Left renal pelvis (tissue), 4 donors: ENCODE results near the gene EPB42. TPM values are rescaled to one million over a fixed set of nuclear protein-coding genes. Genes with fewer than 3 reads are reported as not detected.
"Not testable (repeated sequence)": the region's sequence is repeated elsewhere in the genome, so short reads cannot be mapped to it uniquely, and the experiment has no call there.

ENCODE experiments used
- DNase-seq, 4 donors: peaks; one replicate each; pipeline ENCODE4 v3.0.0-alpha.2; 2013; ENCODE audit warnings: low read depth in 4 of 4, low spot score in 3 of 4
- polyA plus RNA-seq, 4 donors: library from polyadenylated mRNA; unstranded; fragments of 120-200 nt; gene quantifications; one replicate each; pipeline ENCODE4 v1.2.1, GENCODE V29; 2013; ENCODE audit not compliant: insufficient read length in 4 of 4

The EPB42 gene
- polyA plus RNA-seq, 4 donors: 1.1 to 16.9 (median 1.3) TPM

DNA sequence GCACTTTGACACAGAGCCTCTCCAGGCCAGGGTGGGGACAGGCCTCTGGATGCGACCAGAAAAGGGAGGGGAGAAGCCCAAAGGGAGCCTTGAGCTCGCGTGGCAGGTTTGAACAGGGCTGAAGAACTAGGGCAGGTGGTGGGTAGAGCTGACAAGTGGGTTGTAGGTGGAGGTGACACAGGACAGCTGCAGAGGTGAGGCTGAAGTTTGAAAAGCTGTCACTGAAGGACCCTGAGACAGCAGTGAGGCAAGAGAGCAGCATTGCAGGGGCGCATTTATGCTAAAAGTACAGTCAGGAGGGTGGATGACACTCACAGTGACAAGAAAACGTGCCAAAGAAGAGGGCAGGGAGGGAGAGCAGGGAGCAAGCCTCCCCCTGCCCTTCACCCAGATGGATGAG is 21.8 kb upstream of the EPB42 start:
- no peak for DNase-seq

DNA sequence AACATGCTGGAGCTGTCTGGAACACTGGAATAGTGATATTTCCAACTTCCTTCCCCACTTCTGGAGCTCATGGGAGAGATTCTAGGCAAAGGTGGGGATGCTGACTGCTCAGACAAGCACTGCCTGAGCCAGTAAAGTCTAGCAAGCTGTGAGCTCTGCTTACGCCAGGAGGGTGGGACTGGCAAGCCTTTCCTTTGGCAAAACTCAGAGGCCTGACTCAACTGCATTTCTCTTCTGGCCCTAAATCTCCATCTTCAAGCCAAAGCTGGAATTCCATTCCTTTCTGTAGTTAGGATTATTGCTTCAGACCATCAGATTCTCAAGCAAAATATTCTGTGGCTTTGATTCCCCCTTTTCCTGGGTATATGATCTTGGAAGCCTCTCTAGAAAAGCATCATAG is 20.3 kb upstream of the EPB42 start:
- no peak for DNase-seq

DNA sequence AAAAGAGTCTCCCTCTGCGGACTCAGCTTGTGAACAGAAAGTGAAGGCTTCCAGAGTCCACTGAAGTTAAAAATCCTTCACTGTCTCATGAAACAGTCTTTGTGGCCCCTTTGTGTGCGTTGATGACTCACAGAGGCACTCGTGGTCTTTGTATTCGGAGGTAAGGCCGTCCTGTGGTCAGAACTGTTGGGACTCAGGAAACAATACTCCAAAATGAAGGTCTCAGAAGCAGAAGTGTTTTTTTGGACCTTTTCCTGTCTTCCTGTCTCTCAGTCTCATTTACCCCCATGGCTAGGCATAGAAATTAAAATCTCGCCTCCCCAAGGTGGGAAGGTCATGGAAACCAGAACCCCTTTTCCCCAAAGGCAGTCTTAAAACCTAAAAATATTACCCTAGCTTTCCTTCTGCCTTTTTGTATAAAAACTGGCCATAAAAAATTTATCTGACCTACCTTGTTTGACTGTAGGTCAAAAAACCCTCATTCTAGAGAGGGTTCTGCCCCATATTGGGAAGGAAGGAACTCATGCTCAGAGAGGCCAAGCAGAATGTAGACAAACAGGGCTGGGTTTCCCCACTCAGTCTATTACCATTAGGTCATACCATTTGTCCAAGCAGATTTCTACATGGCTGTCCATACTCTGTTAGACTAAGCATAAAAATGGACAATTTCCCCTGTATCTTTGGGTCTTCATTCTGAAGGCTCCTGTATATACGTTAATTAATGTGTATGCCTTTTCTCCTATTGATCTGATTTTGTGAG is 19.1 kb upstream of the EPB42 start:
- DNase-seq: no peak

DNA sequence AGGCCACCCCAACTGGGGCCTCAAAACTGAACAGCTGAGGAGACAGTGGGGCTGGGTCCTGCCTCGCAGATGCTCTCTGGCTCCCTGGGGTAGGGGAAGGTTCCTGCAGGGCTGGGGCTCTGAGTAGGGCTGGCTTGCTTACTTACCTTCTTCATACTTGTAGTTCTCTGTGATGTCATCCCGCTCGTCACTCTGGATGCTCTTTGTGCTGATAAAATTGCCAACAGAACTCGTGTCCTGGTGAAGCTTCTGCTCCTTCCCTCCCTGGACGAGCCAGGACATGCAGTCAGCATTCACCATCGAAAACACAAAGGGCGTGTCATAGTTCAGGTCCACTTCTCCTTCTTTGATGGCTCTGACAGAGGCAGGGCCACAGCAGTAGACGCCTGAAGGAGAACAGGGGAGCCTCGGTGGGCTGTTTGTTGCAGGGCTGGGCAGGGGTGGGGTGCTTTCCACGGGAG is 17.9 kb upstream of the EPB42 start:
- no peak for DNase-seq

DNA sequence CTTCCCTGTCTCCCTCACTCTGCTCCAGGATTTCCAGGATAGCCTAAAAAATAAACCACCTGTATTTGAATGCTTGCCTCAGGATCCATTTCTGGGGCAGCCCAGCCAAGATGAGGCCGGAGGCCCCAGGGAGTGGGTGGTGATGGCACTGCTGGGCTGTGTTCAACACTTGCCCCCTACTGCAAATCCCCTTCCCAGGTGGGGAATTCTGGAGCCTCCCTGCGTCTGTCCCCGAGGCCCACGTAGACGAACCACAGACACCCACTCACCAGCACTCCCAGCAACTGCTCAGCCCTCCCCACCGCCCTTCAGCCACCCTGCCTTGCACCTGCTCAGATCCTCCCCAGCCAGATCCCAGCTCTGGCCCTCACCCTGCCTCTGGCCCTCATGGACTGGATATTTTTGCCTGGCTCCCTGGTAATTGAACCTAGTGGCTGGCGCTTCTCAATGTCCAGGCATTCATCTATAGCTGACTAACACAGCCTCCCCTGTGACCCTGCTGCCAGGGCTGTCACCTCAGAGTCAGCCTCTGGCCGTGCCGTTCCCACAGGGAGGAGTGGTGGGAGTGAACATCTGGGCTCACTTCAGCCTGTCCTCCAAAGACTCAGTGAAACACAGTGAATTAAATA is 17.1 kb upstream of the EPB42 start:
- no peak for DNase-seq

DNA sequence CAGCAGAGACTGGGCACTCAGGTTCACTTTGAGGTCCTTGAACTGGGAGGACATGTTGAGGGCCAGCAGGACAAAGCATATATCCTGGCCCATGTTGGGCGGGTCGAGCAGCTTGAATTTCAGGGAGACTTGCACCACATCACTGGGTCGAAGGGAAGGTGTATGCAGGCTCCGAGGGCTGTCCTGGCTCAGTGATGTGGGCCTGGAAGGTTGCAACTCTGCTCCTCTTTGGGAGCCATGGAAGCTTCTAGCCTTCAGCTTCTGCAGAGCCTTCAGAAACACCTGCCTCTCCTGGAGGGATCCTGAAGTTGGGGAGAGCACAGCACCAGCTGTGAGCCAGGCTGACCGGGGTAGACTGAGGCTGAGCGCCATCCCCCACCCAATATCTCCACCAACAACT is 14.7 kb upstream of the EPB42 start:
- no peak for DNase-seq

DNA sequence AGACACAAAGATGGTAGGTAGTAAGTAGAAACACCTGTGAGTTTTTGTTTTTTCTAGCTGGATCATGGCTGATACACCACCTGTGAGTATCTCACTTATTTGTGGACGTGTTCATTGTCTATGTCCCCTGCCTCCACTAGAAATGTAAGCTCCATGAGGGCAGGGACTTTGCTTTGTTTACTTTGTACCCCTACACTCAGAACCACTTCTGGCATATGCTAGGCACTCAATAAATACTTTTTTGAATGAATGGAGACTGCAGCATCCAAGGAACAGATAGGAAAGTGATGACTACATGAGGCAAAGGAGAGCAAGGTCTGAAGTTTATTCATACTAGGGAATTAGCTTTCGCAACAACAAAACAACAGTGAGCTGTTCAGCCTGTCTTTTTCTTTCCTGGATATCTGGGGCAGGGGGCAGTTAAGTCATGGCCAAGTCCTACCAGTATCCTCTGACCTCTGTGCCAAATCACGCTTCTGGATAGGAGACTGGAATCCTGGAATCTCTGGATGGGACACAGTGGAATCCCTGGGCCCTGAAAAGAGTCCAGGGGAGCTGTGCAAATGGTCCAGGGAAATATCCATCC is 11.6 kb upstream of the EPB42 start:
- no peak for DNase-seq

DNA sequence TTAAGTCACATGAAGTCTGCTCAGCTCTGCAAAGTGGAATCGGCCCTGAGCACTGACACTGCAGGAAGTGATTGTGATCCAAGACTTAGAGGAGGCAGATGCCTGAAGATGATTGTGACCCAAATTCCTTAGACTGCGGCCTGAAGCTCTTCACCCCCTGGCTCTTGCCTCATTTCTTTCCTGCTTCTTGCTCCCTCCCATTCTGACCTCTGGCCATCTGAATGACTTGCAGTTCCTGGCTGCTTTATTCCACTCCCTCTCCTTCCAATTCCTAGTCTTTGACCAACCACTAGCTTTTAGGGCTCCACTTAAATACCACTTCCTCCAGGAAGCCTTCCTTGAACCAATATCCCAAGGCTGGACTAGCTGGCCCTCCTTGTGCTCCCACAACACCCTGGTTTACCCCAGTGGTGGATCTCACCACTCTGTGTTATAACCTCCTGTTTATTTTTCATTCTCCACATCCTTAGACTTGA is 9.9 kb upstream of the EPB42 start:
- no peak for DNase-seq

DNA sequence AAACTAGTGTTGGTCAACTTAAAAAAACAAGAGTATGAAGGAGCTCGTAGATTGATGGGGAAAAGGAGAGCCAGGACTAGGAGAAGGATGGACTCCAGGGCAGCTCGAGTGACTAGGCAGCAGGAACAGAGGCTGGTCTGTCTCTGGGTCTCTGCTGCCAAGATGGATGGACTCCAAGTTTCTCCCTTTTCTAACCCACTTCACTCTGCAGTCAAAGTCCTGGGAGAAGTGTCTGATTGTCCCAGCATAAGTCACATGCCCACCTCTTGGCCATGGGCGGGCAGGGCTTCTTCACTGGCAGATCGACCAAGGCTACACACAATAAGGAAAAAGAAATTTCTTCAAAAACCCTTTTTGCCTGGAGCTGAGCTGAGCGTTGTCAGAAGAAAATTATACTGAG is 9.2 kb upstream of the EPB42 start:
- no peak for DNase-seq

DNA sequence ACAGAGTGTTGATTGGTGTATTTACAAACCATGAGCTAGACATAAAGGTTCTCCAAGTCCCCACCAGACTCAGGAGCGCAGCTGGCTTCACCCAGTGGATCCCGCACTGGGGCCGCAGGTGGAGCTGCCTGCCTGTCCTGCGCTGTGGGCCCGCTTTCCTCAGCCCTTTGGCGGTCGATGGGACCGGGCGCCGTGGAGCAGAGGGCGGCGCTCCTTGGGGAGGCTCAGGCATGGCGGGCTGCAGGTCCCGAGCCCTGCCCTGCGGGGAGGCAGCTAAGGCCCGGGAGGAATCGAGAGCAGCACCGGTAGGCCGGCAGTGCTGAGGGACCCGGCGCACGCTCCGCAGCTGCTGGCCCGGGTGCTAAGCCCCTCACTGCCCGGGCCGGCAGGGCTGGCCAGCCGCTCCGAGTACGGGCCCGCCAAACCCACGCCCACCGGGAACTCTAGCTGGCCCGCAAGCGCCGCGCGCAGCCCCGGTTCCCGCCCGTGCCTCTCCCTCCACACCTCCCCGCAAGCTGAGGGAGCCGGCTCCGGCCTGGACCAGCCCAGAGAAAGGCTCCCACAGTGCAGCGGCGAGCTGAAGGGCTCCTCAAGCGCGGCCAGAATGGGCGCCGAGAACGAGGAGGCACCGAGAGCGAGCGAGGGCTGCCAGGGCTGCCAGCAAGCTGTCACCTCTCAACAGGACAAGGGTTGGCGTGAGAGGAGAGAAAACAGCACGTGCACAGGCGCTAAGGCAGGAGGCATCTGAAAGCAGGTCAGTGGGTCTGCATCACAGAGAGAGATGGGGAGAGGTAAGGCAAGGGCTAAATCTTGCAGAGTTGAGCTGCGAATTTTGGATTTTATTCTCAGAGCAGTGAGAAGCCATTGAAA is 5.9 kb upstream of the EPB42 start:
- no peak for DNase-seq

DNA sequence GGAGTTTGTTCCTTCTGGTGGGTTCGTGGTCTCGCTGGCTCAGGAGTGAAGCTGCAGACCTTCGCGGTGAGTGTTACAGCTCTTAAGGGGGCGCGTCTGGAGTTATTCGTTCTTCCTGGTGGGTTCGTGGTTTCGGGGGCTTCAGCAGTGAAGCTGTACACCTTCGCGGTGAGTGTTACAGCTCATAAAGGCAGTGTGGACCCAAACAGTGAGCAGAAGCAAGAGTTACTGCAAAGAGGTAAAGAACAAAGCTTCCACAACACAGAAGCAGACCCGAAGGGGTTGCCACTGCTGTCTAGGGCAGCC is 5.1 kb upstream of the EPB42 start:
- DNase-seq: not testable (repeated sequence)

DNA sequence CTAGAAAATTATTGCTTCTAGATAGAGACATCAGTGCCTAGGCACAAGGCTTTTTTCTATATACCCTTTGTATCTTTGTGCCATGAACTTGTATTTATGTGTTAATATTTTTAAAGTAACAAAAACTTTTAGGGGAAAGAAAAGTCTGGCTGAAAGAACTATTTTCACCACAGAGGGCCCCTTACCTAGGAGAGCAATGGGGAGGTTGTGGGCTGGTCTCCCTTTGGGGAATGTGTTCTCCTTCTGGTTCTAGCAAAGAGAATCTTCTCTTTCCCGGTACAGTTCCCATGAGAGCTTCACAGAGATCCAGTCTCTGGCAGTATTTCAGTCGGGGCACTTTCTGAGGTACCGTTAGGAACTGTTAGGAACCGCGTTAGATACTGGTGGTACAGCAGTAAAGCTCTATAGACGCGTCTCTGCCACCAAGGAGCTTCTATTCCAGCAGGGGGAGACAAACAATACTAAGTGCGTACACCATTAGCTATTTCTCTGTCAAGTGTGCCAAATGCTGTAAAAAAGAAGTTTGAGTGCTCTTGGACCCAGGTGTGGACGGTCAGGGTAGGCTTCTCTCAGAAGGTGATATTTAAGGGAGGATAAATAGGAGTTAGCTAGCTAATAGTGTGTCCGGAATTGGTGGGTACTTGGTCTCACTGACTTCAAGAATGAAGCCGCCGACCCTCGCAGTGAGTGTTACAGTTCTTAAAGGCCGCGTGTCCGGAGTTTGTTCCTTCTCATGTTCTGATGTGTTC is 4.6 kb upstream of the EPB42 start:
- DNase-seq: peak; percentile 12 to 41 (median 22)

DNA sequence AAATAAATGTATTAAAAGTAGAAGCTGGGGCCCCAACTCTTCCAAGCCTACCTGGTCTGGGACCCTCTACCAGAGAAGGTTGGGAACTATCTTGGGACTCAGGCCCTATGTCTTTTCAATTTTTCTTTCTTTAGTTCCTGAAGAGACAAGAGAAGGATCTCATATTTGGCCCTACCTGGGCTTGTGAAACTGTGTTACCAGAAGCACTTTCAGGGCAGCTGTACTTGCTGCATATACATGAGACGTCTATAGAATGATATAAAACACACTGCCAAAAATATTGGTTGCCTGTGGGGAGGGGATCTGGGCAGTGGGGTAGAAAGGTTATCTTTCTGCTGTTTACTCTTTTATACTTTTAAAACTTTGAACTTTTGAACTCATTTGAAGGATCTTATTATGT is 604 bp upstream of the EPB42 start:
- DNase-seq: no peak

DNA sequence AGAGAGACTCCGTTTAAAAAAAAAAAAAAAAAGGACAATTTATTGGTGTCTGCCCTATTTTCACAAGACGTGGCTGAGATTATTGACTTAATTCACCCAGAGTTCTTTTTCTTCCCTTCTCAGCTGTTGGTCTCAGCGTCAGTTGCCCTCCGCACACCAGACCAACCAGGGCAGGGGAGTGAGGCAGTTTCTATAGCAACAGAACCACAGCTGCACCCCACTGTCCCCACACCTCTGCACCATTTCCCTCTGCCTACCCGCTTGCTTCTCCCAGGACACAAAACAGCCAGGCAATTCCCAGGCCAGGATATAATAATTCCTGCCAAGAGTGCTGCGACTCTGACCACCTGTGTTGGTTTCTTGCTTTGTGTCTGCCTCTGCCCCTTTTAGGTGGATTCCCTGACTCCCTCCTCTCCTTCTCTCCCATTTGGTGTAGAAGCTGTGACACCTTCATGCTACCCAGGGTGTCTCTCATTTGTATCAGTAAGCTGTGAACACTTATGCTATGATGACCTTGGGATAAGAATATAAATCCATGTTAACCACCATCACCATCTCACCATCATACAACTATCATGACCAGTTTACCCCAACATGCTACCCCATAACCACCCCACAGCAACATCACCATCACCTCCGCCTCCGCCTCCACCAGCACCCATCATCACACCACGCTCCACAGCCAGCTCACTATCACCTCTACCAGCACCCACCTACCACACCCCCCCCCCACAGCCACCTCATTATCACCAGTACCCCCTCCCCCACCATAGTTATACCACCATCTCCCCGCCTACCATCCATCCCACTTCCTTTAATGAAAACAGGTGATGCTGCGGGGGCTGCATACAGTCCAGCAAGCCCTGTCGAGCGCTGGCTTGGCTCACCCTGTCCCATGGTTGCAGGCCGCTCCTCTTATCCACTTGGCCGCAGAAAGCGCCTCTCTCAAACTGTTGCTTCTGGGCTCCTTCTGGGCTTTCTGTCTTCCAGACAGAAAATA is 589 bp downstream of the EPB42 start:
- no peak for DNase-seq

DNA sequence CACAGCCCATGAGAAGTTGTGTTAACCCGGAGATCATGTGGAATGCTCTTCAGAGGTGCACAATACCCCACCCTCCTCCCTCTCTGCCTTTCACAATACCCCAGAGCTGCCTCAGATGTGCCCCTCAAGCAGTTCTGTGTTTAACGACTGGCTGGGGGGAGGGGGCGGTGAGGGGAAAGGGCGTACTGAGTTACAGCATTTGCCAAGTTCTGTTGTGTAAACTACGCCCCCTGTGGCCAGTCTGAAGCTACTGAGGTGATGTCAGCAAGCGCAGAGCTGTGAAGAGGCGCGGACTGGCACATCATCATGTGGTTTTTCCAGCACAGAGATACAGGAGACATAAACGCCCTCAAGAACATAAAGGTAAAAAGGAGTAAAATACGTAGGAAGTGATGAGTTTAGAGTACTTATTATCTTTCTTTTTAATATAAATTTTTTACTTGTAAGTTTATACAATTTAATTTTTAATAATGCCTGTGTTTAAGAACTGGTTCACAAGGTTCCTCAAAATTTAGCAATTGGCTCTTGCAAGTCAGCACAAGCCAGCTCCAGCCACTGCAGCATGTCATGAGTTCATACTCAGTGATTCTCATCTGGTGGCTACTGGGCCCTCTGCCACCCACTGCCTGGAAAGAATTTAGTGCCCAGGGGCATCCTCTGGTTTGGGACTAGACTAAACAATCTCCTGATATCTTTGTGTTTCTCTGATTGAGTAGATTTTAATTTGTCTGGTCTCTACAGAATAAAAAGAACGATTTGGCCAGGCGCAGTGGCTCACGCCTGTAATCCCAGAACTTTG is 1.7 kb downstream of the EPB42 start:
- peak in 1 of 4 donors; percentile 12 for DNase-seq

DNA sequence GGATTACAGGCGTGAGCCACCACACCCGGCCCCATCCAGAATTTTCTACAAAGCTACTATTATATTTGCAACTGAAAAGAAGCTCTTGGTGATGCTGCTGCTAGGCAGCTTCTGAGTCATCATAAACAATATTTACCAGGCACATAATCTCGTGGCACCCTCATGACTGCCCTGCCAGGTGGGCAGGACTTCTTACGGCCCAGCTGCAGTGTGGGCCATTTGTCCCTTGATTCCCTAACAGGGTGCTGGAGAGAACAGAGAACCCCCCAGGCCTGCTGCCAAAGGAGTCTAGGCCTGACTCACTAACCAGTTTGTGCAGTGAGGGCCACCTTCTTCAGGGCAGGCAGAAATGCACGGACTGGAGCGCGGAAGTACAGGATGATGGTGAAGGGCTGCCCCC is 4.9 kb downstream of the EPB42 start:
- no peak for DNase-seq

DNA sequence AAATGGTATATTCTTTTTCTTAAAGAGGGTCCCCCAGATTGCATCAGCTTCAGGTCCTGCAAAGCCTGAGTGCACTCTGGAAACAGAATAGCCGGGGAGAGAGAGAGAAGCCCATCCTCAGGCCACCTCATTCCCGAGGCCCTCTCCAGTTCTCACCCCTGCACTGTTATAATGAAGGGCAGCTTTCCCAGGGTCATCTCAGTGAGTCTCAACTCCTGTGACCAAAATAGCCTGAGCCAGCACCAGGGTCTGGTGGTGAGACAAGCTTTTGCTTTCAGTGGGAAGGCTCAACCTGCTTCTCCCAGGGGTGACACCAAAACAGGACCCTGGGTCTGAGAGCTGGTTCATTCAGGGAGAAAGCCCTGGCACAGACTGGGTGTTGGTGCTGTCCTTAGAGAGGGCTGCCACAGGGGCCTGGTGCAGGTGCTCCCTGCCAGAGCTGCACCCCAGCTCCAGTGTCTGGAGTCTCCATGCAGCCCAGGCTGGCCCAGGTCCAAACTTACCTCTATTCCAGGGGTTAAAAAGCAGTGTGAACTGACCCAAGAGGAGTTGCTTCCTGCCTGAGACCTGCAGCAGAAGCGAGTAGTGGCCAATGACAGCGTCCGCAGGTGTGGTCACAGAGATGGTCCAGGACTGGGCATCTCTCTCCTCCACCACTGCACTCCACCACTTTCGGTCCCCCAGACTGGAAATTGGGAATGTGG is 6.1 kb downstream of the EPB42 start:
- no peak for DNase-seq

DNA sequence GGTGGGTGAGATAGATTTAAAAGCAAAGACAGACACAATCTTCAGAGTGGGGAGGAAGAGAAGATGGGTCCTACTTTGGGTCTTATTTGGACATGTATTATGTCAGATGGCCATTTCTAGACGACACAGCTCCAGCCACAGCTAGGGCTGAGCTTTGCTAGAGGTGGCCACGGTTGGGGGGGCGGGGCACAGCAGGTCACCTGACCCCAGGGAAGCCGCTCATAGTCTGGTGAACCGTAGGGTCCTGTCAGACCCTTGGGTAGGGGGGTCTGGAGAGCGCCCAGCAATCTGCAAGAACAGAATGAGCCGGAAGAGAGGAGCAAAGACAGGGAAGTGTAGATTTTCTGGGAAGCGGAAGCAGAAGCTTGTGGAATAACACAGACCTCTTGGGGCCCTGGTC is 6.6 kb downstream of the EPB42 start:
- no peak for DNase-seq
